ENCODE results near the gene KCNJ9.

DNA sequence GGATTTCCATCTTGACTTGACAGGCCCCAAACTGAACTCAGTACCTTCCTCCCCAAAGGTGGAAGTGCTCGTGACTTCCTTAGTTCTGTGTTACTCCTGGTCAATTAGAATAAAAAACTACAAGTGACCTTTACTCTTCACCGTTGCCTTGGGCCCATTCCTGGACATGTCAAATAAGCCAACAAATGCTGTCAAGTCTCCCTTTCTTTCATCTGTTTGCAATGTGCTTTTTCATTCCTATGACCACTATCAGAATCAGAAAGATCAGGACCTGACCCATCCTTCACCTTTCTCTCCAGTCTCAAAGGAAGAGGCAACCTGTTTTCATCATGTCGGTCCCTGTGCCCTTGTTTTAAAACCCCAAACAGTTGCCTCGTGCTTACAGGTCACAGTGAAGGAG is 6.5 kb upstream of the KCNJ9 start:
- TF ChIP-seq POLR2A (IDR thresholded peaks at IDR 0.05) (no peak), POLR2AphosphoS5 (IDR thresholded peaks at IDR 0.05; ENCODE audit: insufficient read depth in 1 of 2, low read depth in 1 of 2) (no peak)
- TF ChIP-seq, protein P1, sequence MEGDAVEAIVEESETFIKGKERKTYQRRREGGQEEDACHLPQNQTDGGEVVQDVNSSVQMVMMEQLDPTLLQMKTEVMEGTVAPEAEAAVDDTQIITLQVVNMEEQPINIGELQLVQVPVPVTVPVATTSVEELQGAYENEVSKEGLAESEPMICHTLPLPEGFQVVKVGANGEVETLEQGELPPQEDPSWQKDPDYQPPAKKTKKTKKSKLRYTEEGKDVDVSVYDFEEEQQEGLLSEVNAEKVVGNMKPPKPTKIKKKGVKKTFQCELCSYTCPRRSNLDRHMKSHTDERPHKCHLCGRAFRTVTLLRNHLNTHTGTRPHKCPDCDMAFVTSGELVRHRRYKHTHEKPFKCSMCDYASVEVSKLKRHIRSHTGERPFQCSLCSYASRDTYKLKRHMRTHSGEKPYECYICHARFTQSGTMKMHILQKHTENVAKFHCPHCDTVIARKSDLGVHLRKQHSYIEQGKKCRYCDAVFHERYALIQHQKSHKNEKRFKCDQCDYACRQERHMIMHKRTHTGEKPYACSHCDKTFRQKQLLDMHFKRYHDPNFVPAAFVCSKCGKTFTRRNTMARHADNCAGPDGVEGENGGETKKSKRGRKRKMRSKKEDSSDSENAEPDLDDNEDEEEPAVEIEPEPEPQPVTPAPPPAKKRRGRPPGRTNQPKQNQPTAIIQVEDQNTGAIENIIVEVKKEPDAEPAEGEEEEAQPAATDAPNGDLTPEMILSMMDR (IDR thresholded peaks at IDR 0.05): no peak
